Ramos (cell line): ENCODE data around the gene VAPA.

Experiments
- in situ Hi-C: fragments of 300-500 bp; cut with MboI; formaldehyde crosslinking; loops from one replicate; pipeline ENCODE4 v1.14.3; 2022; ENCODE audit warnings: low sequenced_read_pairs; ENCODE audit not compliant: unreplicated experiment

Gene VAPA, protein sequence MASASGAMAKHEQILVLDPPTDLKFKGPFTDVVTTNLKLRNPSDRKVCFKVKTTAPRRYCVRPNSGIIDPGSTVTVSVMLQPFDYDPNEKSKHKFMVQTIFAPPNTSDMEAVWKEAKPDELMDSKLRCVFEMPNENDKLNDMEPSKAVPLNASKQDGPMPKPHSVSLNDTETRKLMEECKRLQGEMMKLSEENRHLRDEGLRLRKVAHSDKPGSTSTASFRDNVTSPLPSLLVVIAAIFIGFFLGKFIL

DNA sequence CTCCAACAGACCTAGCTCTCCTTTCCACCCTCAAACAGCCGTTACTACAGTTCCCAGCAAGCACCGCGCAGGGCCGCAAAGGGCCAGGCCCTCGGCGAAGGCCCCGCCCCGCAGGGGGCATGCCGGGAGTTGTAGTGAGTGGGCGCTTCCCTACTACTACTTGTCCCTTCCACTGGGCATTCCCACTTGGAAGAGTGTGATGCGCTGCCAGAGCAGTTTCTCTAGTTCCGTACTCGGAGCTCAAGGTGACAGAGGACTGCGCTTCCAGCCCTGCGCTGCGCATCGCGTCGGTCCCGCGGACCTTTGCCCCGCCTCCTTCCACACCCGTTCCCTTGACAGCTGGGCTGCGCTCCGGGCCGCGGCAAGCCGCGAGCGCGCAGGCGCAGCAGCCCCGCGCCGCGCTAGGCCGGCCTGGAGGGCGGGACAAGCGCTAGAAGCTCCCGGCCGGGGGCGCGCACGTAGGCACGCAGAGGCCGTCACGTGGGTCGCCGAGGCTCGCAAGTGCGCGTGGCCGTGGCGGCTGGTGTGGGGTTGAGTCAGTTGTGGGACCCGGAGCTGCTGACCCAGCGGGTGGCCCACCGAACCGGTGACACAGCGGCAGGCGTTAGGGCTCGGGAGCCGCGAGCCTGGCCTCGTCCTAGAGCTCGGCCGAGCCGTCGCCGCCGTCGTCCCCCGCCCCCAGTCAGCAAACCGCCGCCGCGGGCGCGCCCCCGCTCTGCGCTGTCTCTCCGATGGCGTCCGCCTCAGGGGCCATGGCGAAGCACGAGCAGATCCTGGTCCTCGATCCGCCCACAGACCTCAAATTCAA lies at the start of gene VAPA:
TSS of gene VAPA (plus strand) at position 491 of the 808 bp plus-strand sequence. CDS start at position 732, 241 bp downstream.
- in situ Hi-C loops: no loop called here

DNA sequence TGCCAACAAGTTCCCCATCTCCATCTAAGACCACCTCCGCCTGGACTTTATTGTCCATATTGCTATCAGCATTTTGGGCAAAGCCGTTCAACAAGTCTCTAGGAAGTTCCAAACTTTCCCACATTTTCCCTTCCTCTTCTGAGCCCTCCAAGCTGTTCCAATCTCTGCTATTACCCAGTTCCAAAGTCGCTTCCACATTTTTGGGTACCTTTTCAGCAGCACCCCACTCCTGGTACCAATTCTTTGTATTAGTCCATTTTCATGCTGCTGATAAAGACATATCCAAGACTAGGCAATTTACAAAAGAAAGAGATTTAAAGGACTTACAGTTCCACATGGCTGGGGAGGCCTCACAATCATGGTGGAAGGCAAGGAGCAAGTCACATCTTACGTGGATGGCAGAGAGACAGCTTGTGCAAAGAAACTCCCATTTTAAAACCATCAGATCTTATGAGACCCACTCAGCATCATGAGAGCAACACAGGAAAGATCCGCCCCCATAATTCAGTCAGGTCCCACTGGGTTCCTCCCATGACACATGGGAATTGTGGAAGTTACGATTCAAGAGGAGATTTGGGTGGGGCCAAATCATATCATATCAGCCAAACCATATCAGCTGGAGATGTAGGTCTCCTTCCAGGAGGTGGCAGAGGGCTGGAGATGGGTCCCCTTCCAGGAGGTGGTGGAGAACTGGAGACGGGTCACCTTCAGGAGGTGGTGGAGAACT lies 47.9 kb upstream of the VAPA start:
- in situ Hi-C loops: no loop called here

DNA sequence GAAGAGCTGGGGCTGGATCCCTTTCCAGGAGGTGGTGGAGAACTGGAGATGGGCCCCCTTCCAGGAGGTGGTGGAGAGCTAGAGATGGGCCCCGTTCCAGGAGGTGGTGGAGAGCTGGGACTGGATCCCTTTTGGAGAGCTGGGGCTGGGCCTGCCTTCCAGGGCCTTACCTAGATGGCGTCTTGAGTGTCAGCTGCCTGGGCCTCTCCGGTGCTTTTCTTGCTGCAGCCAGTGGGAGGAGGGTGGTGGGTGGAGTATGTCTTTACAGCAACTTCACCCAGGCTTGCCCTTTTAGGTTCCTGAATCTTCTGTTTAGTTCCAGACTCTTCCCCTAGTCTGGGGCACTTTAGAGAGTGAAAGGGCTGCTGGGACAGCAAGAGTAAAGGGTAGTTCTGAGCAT lies 47.2 kb upstream of the VAPA start:
- in situ Hi-C loops: no loop called here

DNA sequence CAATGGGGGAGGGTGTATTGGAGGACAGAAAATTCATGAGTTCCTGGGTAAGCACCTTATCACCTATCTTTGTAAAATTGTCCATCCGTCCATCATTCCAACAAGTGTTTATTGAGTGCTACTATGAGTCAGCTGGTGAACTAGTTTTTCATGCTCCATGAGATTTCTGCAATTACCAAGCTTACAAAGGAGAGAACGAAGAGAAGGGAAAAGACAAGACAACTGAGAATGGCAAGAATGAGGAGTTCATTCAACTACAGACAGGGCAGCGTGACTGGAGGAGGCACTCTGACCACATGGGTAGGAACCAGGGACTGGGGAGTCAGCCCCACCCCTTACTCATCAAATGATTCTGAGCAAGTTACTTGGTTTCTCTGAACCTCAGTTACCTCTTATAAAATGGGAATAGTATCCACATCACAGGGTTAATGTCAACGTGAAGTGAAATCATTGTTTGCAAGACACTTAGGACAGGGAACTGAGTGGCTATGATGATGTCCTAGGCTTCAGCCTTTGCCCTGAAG lies 46.7 kb upstream of the VAPA start:
- in situ Hi-C loops: no loop called here

DNA sequence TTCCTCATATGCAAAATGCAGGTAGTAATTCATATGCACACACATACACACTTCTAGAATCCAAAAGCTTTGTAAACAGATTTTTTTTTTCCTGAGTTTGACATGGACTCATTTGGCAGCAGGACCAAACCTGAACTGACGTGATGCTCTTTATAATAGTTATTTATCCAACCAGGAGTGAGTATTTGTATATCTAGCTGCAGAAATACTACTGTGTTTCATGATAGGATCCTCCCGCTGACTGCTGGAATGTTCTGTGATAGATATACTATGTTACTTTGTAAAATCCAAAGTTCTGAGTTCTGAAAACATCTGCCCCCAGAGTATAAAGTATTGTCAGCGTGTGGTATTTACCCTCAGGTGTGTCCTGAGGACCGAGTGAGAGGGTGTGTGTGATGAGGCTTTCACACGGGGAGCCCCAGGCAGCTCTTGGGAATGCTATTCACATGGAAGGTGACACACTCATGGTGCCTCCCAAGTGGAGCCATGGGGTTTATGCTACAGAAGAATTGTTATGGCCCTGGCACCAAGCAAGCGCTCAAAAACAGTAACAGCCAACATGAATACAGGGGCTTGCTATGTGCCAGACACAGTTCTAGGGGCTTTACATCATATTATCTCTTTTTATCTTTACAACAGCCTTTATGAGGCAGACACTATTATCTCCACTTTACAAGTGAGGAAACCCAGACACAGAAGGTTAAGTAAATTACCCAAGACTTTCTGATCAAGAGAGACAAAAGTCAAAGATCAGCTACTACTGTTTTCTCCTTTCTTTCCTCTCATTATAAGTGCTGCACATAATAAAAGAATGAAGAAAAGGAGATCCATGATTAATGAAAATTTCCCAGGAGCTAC lies 44.7 kb upstream of the VAPA start:
- in situ Hi-C loops: no loop called here

DNA sequence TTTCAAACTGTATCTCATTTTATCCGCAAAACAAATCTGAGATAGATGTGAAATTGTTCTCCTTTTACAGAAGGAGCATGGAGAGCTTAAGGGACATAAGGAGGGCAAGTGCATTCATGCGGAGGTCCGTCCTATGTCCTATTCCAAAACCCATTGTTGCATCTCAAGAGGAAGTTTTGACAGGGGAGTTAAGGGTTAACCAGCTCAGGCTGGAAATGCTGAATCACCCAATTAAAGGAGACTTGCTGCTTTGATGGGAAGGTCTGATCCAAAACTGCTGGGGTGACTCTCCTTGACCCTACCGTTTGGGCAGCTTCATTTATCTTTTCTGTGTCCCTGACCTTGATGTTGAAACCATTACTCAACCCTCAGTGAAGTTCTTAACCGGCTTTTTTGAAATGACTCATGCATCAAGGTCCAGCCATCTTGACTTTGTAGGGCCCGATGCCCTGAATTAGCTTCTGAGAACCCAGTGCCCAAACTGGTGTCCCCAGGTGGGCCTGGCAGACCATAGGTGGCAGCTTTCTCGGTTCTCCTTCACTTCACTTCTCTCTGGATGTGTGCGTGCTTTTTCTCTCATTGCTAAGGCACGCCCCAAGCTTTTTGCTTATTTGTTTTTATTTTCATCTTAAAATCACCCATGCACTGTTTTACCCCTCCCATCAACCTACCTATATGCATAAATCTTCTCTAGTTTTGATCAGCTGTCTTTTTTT lies 43.9 kb upstream of the VAPA start:
- in situ Hi-C loops: no loop called here

DNA sequence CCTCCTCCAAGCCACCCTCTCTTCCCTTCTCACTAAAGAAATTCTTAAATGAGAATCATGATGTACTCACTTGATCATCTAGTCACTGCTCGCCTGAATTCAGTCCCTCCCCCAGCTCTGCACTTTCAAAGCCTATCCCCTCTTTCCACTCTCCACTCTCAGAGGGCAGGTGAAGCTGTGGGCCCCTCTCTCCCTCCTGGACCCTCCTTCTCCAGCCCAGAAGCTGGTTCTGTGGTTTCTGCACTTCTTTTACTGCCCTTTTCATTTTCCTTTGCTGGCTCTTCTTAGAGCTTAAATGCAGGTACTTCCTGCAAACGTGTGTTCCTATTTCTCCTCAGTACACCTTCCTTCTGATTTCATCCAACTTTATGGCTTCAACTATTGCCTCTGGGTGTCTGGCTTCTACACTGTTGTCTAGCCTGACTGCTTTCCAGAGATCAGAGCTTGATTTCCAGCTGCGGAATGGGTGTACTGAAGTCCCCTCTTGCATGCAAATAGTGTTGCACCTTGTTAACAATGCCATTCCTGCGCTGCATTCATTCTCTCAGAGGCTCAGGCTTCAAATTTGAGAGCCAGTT lies 43.3 kb upstream of the VAPA start:
- in situ Hi-C loops: no loop called here

DNA sequence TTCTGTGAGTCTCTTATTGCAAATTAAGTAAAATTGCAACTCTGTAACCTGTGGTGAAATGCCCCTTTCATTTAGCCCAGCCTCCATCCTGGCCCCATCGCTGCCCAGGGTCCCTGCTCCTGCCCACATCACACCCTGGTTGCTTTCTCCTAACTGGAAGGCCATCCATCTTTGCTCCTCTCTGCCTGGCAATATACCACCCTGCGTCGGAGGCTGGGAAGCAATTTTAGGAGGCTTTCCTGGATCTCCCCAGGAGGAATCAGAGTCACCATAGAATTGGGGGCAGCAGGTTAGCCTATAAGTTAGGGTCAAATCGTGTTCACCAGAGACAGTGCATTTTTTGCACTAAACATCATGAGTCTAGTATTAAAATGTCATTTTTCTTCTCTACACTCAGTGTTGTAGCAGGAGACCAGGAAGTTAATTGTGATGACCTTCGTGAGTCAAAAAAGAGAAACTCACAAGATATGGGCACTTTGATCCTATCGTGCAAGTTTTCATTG lies 42.5 kb upstream of the VAPA start:
- in situ Hi-C loops: no loop called here

DNA sequence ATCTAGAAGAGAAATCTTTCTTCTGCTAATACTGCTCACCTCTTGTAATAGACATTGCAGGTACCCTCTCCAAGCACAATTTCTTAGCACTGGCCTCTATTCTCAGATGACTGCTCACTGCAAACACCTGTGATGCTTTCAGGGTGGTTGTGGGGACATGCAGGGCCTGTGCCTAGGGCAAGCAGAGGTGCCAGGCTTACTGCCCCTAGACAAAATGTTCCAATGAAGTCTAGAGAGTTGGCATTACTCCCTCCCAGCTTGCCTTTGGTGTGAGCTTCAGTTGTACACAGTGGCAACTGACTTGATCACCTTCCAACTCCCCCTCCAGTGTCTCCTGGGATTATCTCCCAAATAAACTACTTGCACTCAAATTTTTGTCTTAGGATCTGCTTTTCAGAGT lies 41.0 kb upstream of the VAPA start:
- in situ Hi-C loops: no loop called here

DNA sequence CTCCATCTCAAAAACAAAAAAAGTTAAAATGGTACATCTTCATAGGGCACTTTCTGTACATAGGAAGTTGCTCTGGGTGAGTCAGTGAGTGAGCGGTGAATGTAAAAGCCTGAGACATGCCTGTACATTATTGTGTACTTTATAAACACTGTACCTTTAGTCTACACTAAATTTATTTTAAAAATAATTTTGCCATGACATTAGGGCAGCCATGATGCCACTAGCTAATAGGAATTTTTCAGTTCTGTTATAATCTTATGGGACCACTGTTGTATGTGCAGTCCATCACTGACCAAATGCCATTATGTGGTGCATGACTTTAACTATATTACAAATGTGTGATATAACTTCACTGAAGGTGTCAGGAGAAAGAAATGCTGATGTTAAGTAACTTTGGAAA lies 39.1 kb upstream of the VAPA start:
- in situ Hi-C loops: no loop called here

DNA sequence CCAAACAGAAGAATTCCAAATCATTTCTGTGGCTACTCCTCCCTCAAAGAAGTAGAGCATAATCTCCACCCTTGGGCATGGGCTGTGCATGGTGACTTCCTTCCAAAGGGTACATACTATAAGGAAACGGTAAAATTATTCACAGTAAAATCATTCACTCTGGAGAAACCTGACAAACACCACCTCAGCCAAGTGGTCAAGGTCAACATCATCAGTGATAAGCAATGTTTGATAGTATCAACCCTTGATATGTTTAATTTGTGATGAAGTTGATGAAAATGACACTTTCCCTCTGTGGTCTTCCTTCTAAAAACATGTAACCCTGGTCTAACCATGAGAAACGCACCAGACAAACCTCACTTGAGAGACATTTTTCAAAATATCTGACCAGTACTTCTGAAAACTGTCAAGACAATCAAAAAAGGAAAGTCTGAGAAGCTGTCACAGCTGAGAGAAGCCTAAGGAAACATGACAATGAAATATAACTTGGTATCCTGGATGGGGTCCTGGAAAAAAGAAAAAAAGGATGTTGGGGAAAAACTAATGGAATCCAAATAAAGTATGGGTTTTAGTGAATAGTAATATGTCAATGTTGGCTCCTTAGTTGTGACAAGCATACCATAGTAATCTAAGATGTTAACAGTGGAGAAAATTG lies 37.5 kb upstream of the VAPA start:
- in situ Hi-C loops: no loop called here

DNA sequence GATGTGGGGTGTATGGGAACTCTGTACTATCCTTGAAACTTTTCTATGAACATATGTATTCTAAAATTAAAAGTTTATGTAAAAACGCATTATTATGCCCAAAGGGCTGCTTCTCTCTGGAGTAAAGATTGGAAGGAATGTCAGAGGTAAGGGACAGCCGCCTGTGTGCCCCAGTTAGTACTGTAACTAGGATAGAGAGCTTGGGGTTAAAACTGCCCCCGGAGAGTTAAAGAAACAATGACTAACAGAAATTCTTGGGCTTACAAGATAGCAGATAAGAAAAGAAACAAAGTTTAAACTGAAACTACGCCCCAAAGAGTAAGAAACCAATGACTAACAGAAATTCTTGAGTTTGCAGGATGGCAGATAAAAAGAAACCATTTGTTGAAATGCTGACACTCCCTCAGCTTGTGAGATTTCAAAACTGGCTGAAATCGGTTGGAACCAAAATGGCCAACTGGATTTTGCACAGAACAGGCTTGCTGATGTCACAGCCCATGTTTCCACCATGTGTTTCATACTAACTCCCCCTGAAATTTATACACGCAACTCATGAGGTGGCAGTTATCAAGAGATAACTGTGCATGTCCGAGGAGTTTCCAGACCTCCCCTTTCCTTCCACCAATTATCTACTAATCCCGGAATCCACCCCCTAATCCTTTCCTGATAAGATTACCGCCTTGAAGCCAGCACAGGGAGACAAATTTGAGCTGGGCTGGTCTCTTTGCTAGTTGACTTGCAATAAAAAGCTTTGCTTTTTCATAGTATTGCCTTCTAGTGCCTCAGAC lies 36.8 kb upstream of the VAPA start:
- in situ Hi-C loops: no loop called here

DNA sequence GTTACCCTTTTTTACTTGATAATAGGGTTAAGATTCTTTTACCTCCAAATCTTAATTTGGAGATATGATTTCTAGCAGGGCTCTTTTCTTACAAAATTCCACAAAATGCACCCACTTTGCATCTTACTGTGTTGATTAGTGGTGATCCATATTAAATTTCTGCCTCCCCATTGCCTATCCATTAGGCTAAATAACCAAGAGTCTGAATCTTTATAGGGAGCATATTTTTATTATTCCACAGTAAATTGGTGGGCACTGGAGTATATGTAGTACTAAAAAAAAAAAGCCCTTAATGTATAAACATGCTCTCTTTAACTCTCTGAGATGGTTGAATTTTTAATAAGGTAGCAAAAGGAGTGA lies 36.2 kb upstream of the VAPA start:
- in situ Hi-C loops: no loop called here

DNA sequence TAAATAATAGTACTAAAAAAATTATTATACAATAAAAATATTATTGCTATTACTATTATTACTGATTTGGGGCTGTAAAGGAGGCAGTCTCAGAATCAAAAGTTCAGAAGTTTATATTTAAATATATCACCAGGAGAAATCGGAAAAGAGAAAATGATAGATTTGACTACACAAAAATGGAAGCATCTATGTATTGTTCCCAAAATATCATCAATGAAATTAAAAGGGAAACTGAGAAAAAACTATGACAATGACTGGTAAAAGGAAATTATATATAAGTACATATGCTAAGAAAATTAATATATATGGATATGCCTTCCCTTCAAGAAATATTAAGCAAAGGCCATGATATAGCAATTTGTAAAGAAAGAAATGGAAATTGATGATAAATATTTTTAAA lies 35.7 kb upstream of the VAPA start:
- in situ Hi-C loops: no loop called here

DNA sequence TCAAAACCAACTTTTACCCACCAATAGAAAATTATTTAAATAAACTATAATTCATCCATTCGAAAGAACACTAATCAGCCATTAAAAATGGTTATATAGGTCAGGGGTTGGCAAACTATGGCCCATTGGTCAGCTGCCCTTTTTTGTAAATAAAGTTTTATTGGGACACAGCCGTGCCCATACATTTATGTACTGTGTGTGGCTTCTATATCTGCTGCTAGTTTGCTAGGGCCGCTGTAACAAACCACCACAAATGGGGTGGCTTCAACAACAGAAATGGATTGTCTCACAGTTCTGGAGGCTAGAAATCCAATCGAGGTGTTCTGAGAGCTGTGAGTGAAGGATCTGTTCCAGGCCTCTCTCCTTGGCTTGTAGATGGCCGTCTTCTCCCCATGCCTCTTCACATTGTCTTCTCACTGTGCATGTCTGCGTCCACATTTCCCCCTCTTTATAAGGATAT lies 35.0 kb upstream of the VAPA start:
- in situ Hi-C loops: no loop called here

DNA sequence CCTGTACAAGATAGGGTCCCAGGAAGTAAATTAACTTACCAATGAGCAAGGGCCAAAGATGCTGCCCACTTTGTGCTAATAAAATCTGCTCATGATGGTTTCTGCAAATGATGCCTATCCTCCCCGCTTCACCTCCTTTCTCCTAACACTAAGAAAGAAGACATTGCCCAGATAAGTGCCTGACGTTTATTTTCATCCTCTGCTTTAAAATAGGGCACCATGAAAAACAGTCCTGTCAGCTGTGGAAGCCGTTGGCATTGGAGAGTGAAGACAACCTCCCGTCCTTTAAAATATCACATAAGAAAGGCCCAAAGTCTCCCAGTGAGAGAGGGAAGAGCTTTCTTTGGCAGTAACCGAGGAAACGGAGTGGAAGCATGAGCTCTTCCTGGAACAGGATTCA lies 29.7 kb upstream of the VAPA start:
- in situ Hi-C loops: no loop called here

DNA sequence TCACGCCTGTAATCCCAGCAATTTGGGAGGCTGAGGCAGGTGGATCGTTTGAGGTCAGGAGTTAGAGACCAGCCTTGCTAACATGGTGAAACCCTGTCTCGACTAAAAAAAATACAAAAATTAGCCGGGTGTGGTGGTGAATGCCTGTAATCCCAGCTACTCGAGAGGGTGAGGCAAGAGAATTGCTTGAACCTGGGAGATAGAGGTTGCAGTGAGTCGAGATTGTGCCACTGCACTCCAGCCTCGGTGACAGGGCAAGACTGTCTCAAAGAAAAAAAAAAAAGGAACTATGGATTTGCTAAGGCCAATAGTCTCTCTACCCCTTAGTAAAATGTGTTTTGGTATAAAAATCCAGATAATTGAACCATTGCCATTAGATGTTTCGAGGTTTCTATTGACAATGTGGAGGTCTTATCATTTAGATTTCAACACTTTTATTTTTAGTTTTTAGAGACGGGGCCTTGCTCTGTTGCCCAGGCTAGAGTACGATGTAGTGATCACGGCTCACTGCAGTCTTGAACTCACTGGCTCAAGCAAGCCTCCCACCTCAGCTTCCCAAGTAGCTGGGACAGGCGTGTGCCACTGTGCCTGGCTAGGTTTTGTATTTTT lies 29.2 kb upstream of the VAPA start:
- in situ Hi-C loops: no loop called here
